Endometrium (tissue), 2 donors: ENCODE results near the gene ZFP37.
"Not testable (repeated sequence)": the region's sequence is repeated elsewhere in the genome, so short reads cannot be mapped to it uniquely, and the experiment has no call there.

Experiments used
- FAIRE-seq: peaks from 2 replicates; lab custom pipeline; 2012; peaks lifted over from hg19 to GRCh38; lab: Jason Lieb, UNC
- donor health status: control.
- donor health status: control.

The ZFP37 gene

GRCh38 chr9:113056191-113057106 lies at the start of gene ZFP37:
ZFP37 (minus strand) TSS chr9:113056724; CDS start chr9:113056688, 36 bp downstream.
- FAIRE-seq = peak; percentile 92

- FAIRE-seq = not testable (repeated sequence)
These were observed 48.8 kb upstream of the ZFP37 start for GRCh38 chr9:113105345-113105744.

- FAIRE-seq = no peak
These were observed 39.0 kb upstream of the ZFP37 start for GRCh38 chr9:113095561-113095960.

GRCh38 chr9:113089924-113090323 lies 33.4 kb upstream of the ZFP37 start:
- FAIRE-seq = not testable (repeated sequence)

GRCh38 chr9:113089143-113089505 lies 32.6 kb upstream of the ZFP37 start:
- FAIRE-seq = not testable (repeated sequence)

- not testable (repeated sequence) for FAIRE-seq
These were observed 32.1 kb upstream of the ZFP37 start for GRCh38 chr9:113088456-113089142.

- not testable (repeated sequence) for FAIRE-seq
These were observed 6.4 kb upstream of the ZFP37 start for GRCh38 chr9:113062932-113063310.

GRCh38 chr9:113062256-113062931 lies 5.9 kb upstream of the ZFP37 start:
- FAIRE-seq = not testable (repeated sequence)

- not testable (repeated sequence) for FAIRE-seq
These were observed 4.7 kb upstream of the ZFP37 start for GRCh38 chr9:113061072-113061850.

GRCh38 chr9:113059581-113060284 lies 3.2 kb upstream of the ZFP37 start:
- FAIRE-seq = not testable (repeated sequence)

GRCh38 chr9:113057193-113057592 lies 669 bp upstream of the ZFP37 start:
- no peak for FAIRE-seq

- no peak for FAIRE-seq
These were observed 13.5 kb downstream of the ZFP37 start for GRCh38 chr9:113042884-113043657.

- FAIRE-seq = no peak
These were observed 30.3 kb downstream of the ZFP37 start for GRCh38 chr9:113026200-113026599.

- FAIRE-seq = no peak
These were observed 38.3 kb downstream of the ZFP37 start for GRCh38 chr9:113018247-113018646.

- FAIRE-seq = no peak
These were observed 44.0 kb downstream of the ZFP37 start for GRCh38 chr9:113012492-113012891.

GRCh38 chr9:113011911-113012381 lies 44.6 kb downstream of the ZFP37 start, which contains the start of gene ZNF883:
ZNF883 (minus strand) TSS chr9:113012192.
- no peak for FAIRE-seq

GRCh38 chr9:113005777-113006176 lies 50.7 kb downstream of the ZFP37 start:
- FAIRE-seq = no peak

- FAIRE-seq = no peak
These were observed 59.1 kb downstream of the ZFP37 start for GRCh38 chr9:112997236-112997941.
